GM18909 (cell line): Measurements from ENCODE around the gene PEX11A.

Experiments used
- ATAC-seq: cut with Tn5 transposase; IDR thresholded peaks from one replicate; pipeline ENCODE4 v1.9.1; 2021; ENCODE audit warnings: mild to moderate bottlenecking; ENCODE audit not compliant: unreplicated experiment, poor library complexity

PEX11A gene

DNA sequence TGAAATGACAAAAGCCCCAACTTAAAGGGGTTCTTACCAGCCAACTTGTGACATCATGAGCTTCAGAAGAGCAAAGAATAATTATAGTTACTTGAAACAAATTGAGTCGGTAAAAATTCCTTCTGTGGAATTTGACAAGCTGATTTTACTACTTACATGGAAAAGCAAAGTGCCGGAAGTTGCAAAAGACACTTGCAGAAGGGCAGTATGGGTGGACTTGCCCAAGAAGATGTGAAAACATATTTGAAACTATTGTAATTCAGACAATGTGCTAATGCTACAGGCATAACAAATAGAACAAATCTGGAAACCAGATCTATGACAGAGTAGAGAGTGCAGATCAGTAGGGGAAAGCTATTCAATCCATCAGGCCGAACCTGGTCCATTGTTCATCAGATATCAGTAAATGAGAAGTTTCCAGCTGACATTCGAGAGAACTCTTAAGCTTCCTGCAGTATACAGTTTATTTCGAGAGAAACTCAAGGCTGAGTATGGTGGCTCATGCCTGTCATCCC is 32.8 kb downstream of the PEX11A start:
- ATAC-seq: no peak

GRCh38 chr15:89656116-89656815 is 34.3 kb downstream of the PEX11A start:
- no peak for ATAC-seq

- ATAC-seq: no peak
Observed at GRCh38 chr15:89654847-89655805, 35.4 kb downstream of the PEX11A start, which contains the start of gene KIF7. Gene KIF7, minus strand, starts transcription at chr15:89655467. Its CDS starts 2,537 bp downstream, at chr15:89652930.

- no peak for ATAC-seq
Observed at GRCh38 chr15:89654301-89654761, 36.2 kb downstream of the PEX11A start.

GRCh38 chr15:89653578-89653977 is 37.0 kb downstream of the PEX11A start:
- ATAC-seq: no peak

DNA sequence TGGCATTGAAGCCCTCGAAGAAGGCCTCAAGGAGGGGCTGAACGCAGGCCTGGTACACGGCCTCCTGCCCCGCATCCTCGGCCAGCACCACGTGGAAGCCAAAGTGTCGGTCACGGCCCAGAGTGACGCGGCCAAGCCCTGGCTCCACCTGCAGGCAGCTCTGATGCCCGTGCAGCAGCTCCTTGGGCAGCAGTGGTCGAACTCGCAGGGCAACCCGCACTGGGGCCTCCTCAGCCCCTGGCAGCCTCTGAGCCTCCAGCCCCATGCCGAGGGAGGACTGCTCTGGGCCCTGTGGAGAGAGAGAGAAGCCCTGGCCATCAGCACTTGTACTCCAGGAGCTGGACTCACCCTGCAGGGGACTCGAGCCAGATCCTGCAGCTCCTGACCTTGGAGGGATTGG is 37.9 kb downstream of the PEX11A start:
- no peak for ATAC-seq

- no peak for ATAC-seq
Observed at GRCh38 chr15:89652131-89652530, 38.4 kb downstream of the PEX11A start.

GRCh38 chr15:89649716-89650115 is 40.8 kb downstream of the PEX11A start:
- ATAC-seq: no peak

GRCh38 chr15:89649013-89649625 is 41.4 kb downstream of the PEX11A start:
- ATAC-seq: no peak

- ATAC-seq: no peak
Observed at GRCh38 chr15:89648106-89649012, 42.2 kb downstream of the PEX11A start.

GRCh38 chr15:89647191-89647851 is 43.2 kb downstream of the PEX11A start:
- ATAC-seq: no peak

GRCh38 chr15:89646416-89647141 is 44.0 kb downstream of the PEX11A start:
- no peak for ATAC-seq

DNA sequence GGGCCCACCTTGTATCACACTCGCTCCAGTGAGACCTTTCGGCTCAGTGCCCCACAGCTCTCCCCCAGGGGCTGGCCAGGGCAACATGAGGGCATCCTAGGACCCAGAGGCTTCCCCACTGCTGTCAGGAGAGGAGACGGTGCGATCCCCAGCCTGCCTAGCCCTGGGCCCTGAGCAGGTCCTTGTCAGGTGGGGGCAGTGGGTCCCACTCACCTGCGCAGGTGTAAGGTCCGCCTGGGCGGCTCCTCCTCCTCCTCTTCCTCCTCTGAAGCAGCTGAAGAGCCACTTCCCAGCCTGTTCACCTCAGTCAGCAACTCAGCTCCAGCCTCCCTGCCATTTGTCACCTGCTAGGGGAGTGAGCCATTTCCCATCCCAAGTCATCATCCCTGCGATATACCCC is 44.9 kb downstream of the PEX11A start:
- no peak for ATAC-seq

DNA sequence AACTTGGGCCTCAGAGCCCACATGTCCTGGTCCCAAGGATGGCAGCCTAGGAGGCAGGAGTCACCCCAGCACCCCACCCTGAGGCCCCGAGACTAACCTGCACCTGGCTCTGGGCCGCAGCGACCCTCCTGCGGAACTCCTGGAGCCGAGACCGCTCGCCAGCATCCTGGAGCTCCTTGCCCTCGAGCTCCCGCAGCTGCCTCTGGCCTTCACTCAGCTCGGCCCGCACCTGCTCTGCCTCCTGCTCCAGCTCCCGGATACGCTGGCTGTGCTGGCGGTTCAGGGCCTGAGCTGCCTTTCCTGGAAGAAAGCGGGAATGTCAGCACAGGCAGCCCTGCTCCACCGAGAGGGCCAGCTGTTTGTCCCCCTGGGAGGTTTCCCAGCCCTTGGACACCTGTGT is 48.4 kb downstream of the PEX11A start:
- ATAC-seq: no peak

DNA sequence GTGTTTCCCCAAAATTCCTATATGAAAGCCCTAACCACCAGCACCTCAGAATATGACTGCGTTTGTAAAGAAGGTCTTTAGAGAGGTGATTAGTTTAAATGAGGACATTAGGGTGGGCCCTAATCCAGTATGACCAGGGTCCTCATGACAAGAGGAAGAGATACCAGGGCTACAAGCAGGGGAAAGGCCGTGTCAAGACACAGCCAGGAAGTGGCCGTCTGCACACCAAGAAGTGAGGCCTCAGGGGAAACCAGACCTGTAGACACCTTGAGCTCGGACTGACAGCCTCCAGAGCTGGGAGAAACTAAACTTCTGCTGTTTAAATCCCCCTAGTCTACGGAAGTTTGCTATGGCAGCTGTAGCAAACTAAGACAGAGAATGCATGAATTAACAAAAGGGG is 49.5 kb downstream of the PEX11A start:
- ATAC-seq: no peak

GRCh38 chr15:89640245-89640644 is 50.3 kb downstream of the PEX11A start:
- ATAC-seq: no peak

GRCh38 chr15:89633585-89633984 is 57.0 kb downstream of the PEX11A start:
- no peak for ATAC-seq
